ENCODE results near the gene IL1RAPL2. TPM values are rescaled to one million over a fixed set of nuclear protein-coding genes. Genes with fewer than 3 reads are reported as not detected.

Gene IL1RAPL2
- total RNA-seq, 1 donor from 2014 or later, result not detected

DNA sequence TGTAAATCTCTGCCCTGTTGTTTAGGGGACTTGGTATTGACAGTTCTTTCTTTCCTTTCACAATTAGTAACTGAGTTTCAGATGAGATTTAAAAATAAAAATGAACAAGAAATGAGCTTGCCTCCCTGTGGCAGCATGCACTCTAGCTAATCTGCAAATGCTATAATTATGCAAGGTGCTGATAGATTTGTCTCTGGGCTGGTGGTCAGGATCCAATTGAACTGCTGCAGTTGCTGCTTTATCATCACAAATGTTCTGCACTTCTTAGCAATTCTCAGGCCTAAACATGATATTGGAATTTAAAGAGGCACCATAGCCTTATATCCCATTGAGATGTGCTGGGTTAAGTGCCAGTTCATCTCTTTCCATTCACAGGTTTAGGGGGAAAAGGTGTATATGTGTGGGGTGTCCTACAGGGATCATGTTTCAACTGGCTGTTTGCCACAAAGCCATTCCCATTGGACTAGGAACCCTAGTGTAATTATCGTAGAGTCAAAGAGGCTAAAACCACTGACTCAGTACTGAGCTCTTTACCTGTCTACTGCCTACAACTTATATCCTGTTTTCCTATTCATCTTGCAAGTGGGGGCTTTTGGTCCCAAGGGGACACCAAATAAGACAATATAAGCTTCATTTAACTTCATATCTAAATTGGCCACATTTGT lies 914.8 kb downstream of the IL1RAPL2 start:
- Histone ChIP-seq H3K27ac (replicated peaks) (peak overlapping the region; percentile 69), H3K9me3 (replicated peaks) (peaks cover 3% of the 10 kb centered on the region), H3K36me3 (no peaks in the 10 kb centered on the region), H3K27me3 (ENCODE audit: low read depth) (no peaks in the 10 kb centered on the region), H3K4me3 (no peak overlapping the region), H3K4me1 (no peaks in the 10 kb centered on the region)
- TF ChIP-seq, protein P1, sequence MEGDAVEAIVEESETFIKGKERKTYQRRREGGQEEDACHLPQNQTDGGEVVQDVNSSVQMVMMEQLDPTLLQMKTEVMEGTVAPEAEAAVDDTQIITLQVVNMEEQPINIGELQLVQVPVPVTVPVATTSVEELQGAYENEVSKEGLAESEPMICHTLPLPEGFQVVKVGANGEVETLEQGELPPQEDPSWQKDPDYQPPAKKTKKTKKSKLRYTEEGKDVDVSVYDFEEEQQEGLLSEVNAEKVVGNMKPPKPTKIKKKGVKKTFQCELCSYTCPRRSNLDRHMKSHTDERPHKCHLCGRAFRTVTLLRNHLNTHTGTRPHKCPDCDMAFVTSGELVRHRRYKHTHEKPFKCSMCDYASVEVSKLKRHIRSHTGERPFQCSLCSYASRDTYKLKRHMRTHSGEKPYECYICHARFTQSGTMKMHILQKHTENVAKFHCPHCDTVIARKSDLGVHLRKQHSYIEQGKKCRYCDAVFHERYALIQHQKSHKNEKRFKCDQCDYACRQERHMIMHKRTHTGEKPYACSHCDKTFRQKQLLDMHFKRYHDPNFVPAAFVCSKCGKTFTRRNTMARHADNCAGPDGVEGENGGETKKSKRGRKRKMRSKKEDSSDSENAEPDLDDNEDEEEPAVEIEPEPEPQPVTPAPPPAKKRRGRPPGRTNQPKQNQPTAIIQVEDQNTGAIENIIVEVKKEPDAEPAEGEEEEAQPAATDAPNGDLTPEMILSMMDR (IDR thresholded peaks at IDR 0.05; ENCODE audit: borderline replicate concordance), result no peak
- DNase-seq, result no peak
- intact Hi-C loops (cut with micrococcal nuclease), result no loop called here

DNA sequence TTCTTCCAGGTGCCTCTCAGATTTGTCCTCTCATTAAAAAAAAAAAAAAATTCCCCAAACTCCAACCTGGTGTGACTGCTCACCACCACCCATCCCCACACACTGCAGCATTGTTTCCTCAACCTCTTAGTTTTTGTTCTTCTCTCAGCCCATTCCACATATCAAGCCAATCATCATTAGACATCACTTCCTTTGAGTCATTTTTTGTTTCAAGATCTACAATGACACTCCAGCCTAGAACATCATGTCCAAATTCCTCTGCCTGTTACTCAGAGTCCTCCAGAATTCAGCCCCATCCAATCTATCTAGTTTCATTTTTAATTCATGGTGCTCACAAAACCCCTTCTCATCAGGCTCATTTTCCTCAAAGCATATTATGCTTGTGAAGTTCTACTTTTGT lies 917.0 kb downstream of the IL1RAPL2 start:
- TF ChIP-seq, protein P1 (IDR thresholded peaks at IDR 0.05; ENCODE audit: borderline replicate concordance), result no peak
- no peaks in the 10 kb centered on the region for H3K4me1 ChIP-seq
- no peak overlapping the region for H3K4me3 ChIP-seq
- H3K36me3 ChIP-seq, result no peaks in the 10 kb centered on the region
- DNase-seq, result no peak
- H3K27ac ChIP-seq (replicated peaks), result no peak overlapping the region
- H3K27me3 ChIP-seq (ENCODE audit: low read depth), result no peaks in the 10 kb centered on the region
- intact Hi-C loops (cut with micrococcal nuclease), result no loop called here
- peaks cover 5% of the 10 kb centered on the region for H3K9me3 ChIP-seq (replicated peaks)

DNA sequence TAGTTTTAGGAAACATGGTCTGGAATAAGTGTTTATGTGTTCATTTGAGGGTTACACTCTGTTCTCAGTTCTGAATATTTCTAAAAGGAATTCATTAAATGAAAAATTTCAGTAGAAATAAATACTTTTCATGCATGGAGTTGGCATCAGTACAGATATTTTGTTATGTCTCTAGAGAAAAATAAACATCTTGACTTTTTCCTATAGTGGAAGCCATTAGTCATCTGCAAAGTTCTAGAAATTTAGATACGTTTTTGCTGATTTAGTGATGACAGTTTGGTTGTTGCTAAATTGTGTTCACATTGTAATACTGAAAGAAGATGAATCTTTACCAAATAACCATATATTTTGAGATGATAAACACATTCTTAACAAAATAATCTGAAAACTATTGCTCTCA lies 922.7 kb downstream of the IL1RAPL2 start:
- peaks cover 5% of the 10 kb centered on the region for H3K9me3 ChIP-seq (replicated peaks)
- no peak for DNase-seq
- H3K27me3 ChIP-seq (ENCODE audit: low read depth), result no peaks in the 10 kb centered on the region
- intact Hi-C loops (cut with micrococcal nuclease), result no loop called here
- H3K27ac ChIP-seq (replicated peaks), result no peak overlapping the region
- no peaks in the 10 kb centered on the region for H3K4me1 ChIP-seq
- H3K4me3 ChIP-seq, result no peak overlapping the region
- H3K36me3 ChIP-seq, result no peaks in the 10 kb centered on the region
- TF ChIP-seq, protein P1 (IDR thresholded peaks at IDR 0.05; ENCODE audit: borderline replicate concordance), result no peak

DNA sequence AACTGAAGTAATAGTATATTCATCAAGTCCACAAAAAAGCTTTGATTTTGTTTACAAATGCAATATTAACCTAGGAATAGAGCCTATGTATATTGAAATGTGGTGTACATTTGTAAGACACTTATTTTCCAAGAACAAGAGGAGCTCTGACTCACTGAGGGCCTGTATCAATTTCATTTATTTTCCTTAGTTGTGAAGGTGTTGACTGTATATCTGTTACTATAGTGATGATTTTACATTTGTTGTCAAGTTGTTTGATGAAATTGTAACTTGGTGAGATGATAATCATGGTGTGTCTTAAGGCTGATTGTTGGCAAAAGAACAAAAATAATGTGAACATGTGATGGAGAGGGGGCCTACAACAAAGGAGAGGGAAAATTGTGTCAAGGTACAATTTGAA lies 929.4 kb downstream of the IL1RAPL2 start:
- Histone ChIP-seq H3K4me3 (no peak overlapping the region), H3K9me3 (replicated peaks) (peaks cover 5% of the 10 kb centered on the region), H3K4me1 (no peaks in the 10 kb centered on the region), H3K36me3 (no peaks in the 10 kb centered on the region), H3K27ac (replicated peaks) (no peak overlapping the region), H3K27me3 (ENCODE audit: low read depth) (no peaks in the 10 kb centered on the region)
- TF ChIP-seq, protein P1 (IDR thresholded peaks at IDR 0.05; ENCODE audit: borderline replicate concordance), result no peak
- intact Hi-C loops (cut with micrococcal nuclease), result no loop called here
- DNase-seq, result no peak

DNA sequence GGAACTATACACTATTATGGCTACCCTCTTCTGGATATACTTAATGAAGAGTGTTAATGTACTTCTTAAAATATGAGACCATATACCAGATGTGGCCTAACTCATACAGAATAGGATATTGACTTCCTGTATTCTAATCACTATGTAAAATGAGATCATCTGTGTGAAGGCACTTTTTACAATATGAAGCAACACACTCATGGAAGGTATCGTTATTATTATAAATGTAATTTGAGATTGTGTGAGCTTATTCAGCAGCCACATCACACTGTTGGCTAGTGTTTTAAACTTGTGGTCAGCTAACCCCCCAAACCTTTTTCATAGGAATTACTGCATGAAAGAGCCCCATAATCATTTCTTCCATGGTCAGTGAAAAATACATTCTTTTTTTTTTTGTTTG lies 936.3 kb downstream of the IL1RAPL2 start:
- Histone ChIP-seq H3K4me3 (no peak overlapping the region), H3K9me3 (replicated peaks) (peaks cover 5% of the 10 kb centered on the region), H3K36me3 (no peaks in the 10 kb centered on the region), H3K27ac (replicated peaks) (no peak overlapping the region), H3K27me3 (ENCODE audit: low read depth) (no peaks in the 10 kb centered on the region), H3K4me1 (no peaks in the 10 kb centered on the region)
- intact Hi-C loops (cut with micrococcal nuclease), result no loop called here
- no peak for DNase-seq
- TF ChIP-seq, protein P1 (IDR thresholded peaks at IDR 0.05; ENCODE audit: borderline replicate concordance), result no peak

Data from left ventricle myocardium inferior (tissue), 1 donor.